Muscle layer of colon (tissue), 2 donors: Measurements from ENCODE around the gene NDUFA3.
"Not testable (repeated sequence)": the region's sequence is repeated elsewhere in the genome, so short reads cannot be mapped to it uniquely, and the experiment has no call there.

Experiments
- H3K27ac ChIP-seq: one replicate; pipeline ENCODE4 v1.7.0; 2013; ENCODE audit warnings: low read depth, mild to moderate bottlenecking, low read length, moderate library complexity
- H3K27me3 ChIP-seq, 2 donors: one replicate each; pipeline ENCODE4 v1.7.0; 2013; ENCODE audit warnings: low read length in 2 of 2, mild to moderate bottlenecking in 2 of 2; ENCODE audit not compliant: insufficient read depth in 2 of 2, control insufficient read depth in 1 of 2
- H3K36me3 ChIP-seq: one replicate; pipeline ENCODE4 v1.7.0; 2013; ENCODE audit warnings: mild to moderate bottlenecking, low read length; ENCODE audit not compliant: insufficient read depth
- H3K4me1 ChIP-seq: one replicate; pipeline ENCODE4 v1.7.0; 2013; ENCODE audit warnings: mild to moderate bottlenecking, low read length; ENCODE audit not compliant: insufficient read depth
- H3K4me3 ChIP-seq, 2 donors: one replicate each; pipeline ENCODE4 v1.7.0; 2013; ENCODE audit warnings: low read length in 2 of 2, low read depth in 1 of 2, mild to moderate bottlenecking in 1 of 2, moderate library complexity in 1 of 2
- H3K9ac ChIP-seq: one replicate; pipeline ENCODE4 v1.7.0; 2013; ENCODE audit warnings: low read length
- H3K9me3 ChIP-seq: one replicate; pipeline ENCODE4 v1.7.0; 2013; ENCODE audit warnings: mild to moderate bottlenecking, low read length
- donor health status: abdominal sarcoma.
- donor health status: Adenocarcinoma of cecum.

Gene NDUFA3

DNA sequence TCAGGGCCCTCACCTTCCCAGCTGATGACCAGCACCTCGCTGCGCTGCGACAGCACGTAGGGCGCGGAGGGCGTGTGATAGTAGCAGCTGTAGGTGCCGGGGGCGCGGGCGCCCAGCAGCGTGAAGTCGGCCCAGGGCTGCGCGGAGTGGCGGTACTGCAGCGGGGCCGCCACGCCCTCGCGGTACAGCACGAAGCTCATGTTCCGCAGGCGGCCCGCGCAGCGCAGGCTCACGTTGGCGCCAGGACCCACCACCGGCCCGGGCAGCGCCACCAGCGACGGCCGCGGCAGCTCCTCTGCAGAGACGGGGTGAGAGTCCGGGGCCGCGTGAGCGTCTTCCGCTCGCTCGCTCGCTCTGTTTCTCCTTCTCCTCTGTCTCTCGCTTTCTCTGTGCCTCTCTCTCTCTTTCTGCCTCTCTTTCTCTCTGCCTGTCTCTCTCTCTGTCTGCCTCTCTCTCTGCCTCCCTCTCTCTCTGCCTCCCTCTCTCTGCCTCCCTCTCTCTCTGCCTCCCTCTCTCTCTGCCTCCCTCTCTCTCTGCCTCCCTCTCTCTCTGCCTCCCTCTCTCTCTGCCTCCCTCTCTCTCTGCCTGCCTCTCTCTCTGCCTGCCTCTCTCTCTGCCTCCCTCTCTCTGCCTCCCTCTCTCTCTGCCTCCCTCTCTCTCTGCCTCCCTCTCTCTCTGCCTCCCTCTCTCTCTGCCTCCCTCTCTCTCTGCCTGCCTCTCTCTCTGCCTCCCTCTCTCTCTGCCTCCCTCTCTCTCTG is 6.6 kb upstream of the NDUFA3 start:
- not testable (repeated sequence) for H3K27ac ChIP-seq, H3K9ac ChIP-seq, H3K9me3 ChIP-seq, H3K4me1 ChIP-seq, H3K36me3 ChIP-seq
- Histone ChIP-seq H3K4me3 (peak overlapping the region; percentile 11 to 45), H3K27me3 (peaks cover 0 to 23% of the 10 kb centered on the region in 2 donors)

DNA sequence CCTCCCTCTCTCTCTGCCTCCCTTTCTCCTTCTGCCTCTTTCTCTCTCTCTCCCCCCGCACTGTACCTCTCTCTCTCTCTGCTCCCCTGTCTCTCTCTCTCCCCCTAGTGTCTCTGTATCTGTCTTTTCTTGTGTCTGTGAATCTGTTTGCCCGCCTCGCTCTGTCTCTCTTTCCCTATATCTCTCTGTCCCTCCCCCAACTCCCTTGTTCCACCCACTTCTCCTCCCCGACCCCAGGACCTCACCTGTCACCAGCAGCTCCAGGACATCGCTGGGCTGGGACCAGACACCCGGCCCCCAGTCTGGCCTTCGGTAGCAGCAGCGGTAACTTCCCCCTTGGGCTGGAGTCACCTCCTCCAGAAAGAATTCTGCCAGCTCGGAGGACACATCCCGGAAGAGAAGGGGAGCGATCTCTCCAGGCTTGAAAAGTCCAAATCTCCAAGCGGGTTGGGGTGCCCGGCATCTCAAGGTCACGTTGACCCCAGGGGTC is 6.0 kb upstream of the NDUFA3 start:
- Histone ChIP-seq H3K27ac (no peak overlapping the region), H3K9me3 (no peaks in the 10 kb centered on the region), H3K4me3 (peak overlapping the region in 1 of 2 donors; percentile 11), H3K36me3 (no peaks in the 10 kb centered on the region), H3K4me1 (no peaks in the 10 kb centered on the region), H3K27me3 (peaks cover 0 to 23% of the 10 kb centered on the region in 2 donors), H3K9ac (no peak overlapping the region)

DNA sequence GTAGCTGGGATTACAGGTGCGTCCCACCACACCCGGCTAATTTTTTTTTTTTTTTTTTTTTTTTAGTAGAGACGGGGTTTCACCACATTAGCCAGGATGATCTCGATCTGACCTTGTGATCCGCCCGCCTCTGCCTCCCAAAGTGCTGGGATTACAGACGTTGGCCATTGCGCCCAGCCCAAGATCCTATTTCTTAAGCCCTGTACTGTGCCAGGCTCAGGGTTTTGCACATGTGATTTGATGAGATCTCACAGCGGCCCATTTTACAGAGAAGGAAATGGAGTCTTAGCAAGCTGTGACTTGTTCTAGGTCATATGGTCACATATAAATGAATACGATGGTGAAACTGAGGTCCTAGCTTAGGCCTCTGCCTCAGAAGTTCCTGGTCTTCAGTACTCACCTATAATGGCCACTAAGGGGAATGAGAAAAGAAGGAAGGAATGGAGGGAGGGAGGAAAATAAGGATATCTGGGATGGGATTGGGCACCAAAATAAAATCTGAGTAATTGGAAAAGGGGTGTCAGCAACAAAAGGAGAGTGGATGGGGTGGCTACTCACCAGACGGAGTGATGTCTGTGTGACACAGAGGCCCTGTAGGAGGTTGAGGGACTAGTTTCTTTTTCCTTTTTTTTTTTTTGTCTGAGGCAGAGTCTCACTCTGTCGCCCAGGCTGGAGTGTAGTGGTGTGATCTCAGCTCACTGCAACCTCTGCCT is 3.3 kb upstream of the NDUFA3 start:
- Histone ChIP-seq H3K27me3 (peaks cover 0 to 23% of the 10 kb centered on the region in 2 donors), H3K4me1 (peaks cover 6% of the 10 kb centered on the region), H3K36me3 (no peaks in the 10 kb centered on the region), H3K9me3 (no peaks in the 10 kb centered on the region), H3K9ac (no peak overlapping the region), H3K4me3 (no peak overlapping the region), H3K27ac (no peak overlapping the region)

DNA sequence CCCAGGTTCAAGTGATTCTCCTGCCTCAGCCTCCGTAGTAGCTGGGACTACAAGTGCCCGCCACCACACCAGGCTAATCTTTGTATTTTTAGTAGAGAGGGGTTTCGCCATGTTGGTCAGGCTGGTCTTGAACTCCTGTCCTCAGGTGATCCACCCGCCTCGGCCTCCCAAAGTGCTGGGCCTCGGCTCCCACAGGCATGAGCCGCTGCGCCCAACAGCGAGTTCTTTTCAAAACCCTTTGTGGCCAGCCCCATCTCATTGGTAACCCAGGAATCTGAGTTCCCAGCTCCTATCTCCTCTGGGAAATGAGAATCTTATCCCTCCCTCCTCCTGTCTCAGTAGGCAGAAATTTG is 2.8 kb upstream of the NDUFA3 start:
- H3K27ac ChIP-seq, H3K36me3 ChIP-seq, H3K9ac ChIP-seq, H3K4me3 ChIP-seq, H3K9me3 ChIP-seq, H3K4me1 ChIP-seq: not testable (repeated sequence)
- H3K27me3 ChIP-seq, result peaks cover 0 to 21% of the 10 kb centered on the region in 2 donors

DNA sequence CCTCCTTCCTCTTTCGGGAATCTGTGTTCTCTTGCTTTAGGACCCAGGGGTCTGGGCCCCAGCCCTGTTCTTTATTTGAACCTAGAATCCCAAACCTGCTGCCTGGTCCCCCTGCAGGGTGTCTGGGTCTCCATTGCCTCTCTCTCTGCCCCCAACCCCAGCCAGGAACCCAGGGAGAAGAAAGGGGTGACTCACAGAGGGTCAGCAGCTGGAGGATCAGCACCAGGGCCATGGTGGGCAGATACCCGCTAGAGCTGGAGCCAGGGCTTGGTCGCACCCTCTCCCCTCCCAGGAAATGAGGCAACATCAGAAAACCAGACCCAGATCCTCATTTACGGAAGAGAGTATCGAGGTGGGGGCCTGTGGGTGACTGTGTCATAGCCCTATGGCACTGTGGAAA is 2.1 kb upstream of the NDUFA3 start, which contains the start of gene OSCAR:
Gene OSCAR, minus strand, starts transcription at position 243 of the 400 bp plus-strand sequence. Its CDS starts 11 bp downstream, at position 232.
- no peaks in the 10 kb centered on the region for H3K36me3 ChIP-seq
- H3K9me3 ChIP-seq, result no peaks in the 10 kb centered on the region
- H3K27me3 ChIP-seq, result peaks cover 0 to 14% of the 10 kb centered on the region in 2 donors
- H3K9ac ChIP-seq, result no peak within 1 kb of the TSS
- peaks cover 6% of the 10 kb centered on the region for H3K4me1 ChIP-seq
- H3K4me3 ChIP-seq, result no peak within 1 kb of the TSS
- H3K27ac ChIP-seq, result no peak within 1 kb of the TSS

DNA sequence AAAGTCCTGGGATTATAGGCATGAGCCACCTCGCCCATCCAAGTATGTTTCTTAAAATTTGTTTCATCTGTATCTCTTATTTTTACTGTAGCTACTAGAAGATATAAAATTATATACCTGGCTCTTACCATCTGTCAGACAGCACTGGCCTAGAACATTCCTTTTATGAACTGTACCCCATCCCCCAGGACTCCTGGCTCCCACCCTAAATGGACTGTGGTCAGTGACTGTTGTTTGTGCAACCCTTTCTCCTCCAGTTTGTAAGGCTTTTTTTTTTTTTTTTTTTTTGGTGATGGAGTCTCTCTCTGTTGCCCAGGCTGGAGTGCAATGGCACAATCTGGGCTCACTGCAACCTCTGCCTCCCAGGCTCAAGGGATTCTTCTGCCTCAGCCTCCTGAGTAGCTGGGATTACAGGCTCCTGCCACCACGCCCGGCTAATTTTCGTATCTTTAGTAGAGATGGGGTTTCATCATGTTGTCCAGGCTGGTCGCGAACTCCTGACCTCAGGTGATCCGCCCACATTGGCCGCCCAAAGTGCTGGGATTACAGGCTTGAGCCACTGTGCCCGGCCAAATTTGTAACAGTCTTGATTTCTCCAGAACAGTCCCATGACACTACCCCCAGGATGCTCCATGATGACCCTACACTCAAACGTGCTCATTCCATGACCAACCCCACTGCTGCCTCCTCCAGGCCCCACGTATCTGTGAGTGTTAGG is 2.5 kb downstream of the NDUFA3 start:
- H3K36me3 ChIP-seq, result peaks cover 27% of the 10 kb centered on the region
- peaks cover 6% of the 10 kb centered on the region for H3K4me1 ChIP-seq
- H3K27me3 ChIP-seq, result no peaks in the 10 kb centered on the region
- no peaks in the 10 kb centered on the region for H3K9me3 ChIP-seq
- no peak overlapping the region for H3K27ac ChIP-seq
- no peak overlapping the region for H3K9ac ChIP-seq
- no peak overlapping the region for H3K4me3 ChIP-seq

DNA sequence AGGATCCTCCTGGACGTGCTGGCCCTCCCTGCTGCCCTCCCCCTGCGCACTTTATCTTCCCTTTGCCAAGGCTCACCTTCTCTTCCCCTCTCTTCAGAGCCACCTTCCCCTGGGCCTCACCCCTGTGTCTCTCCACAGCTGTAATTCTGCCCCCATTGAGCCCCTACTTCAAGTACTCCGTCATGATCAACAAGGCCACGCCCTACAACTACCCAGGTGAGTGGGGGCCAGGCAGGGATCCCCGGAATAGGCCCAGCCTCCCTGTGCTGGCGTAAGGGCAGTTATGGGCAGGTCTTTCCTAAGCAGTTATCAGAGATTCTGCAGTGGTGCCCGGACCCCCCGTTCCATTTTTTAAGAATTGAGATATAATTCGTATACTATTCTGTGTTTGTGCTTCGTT is 3.1 kb downstream of the NDUFA3 start:
- no peak overlapping the region for H3K9ac ChIP-seq
- peaks cover 6% of the 10 kb centered on the region for H3K4me1 ChIP-seq
- no peak overlapping the region for H3K4me3 ChIP-seq
- H3K27ac ChIP-seq, result no peak overlapping the region
- no peaks in the 10 kb centered on the region for H3K27me3 ChIP-seq
- H3K36me3 ChIP-seq, result peaks cover 32% of the 10 kb centered on the region
- H3K9me3 ChIP-seq, result no peaks in the 10 kb centered on the region

DNA sequence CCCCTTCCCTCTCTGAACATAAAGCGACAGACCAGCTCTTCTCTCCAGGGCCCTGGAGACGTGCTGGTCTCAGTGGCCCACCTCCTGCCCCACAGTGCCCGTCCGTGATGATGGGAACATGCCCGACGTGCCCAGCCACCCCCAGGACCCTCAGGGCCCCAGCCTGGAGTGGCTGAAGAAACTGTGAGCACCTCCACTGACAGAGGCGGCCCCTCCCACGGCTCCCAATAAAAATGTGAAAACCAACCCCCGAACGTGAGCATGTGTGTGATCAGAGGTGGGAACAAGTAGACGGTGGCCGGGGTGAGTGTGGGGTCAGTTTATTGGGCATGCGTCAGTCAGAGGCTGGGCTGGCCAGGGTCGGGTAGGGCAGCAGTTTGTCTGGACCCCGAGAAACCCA is 4.1 kb downstream of the NDUFA3 start:
- Histone ChIP-seq H3K9me3 (no peaks in the 10 kb centered on the region), H3K36me3 (peaks cover 36% of the 10 kb centered on the region), H3K4me1 (peaks cover 6% of the 10 kb centered on the region), H3K27ac (no peak overlapping the region), H3K9ac (no peak overlapping the region), H3K4me3 (no peak overlapping the region), H3K27me3 (no peaks in the 10 kb centered on the region)

DNA sequence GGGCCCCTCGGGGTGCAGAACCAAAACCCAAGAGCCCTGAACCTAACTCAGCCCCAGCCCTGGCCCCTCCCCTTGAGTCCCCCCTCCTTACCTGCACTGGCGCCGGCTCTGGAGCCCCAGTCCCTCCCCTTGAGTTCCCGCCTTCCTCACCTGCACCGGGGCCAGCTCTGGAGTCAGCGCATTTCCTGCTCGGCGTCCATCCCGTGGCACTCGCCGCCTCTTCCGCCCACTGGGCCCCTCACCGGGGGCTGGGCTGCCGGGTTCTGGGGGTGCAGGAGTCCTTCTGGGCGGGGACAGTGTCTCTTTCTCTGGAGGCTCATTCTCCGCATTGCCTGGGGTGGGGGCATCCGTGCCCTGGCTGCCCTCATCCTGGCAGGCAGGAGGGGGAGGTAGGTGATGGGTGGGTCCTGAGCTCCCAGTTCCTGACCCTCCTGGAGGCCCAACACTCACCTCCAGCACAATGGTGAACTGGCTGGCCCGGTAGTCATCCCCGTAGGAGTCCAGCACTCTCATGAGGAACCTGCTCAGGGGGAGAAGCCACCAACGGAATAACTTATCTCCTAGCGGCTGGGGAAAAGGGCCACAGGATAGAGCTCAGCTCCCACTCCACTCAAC is 5.3 kb downstream of the NDUFA3 start:
- Histone ChIP-seq H3K27me3 (no peaks in the 10 kb centered on the region), H3K4me1 (no peaks in the 10 kb centered on the region), H3K9me3 (no peaks in the 10 kb centered on the region), H3K4me3 (no peak overlapping the region), H3K27ac (no peak overlapping the region), H3K9ac (no peak overlapping the region), H3K36me3 (peaks cover 36% of the 10 kb centered on the region)

DNA sequence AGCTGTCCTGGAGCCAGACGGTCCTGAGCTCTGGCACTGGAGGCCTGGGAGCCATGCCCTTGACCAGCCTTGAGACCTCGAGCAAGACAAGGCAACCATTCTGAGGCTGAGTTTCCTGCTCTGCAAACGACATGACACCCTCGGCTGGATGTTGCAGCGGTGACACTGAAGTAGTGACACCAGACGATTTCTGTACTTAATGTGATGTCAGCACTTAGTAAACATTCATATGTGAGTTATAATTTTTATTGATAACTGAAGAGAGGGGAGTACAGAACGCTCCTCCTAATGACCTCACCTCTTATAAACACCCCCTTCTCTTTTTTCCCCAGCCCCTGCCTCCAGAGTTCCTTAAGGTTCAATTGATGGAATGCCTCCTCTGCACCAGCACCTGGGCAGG is 5.8 kb downstream of the NDUFA3 start:
- H3K36me3 ChIP-seq, result peaks cover 36% of the 10 kb centered on the region
- H3K4me3 ChIP-seq, result no peak overlapping the region
- no peaks in the 10 kb centered on the region for H3K9me3 ChIP-seq
- no peak overlapping the region for H3K9ac ChIP-seq
- no peak overlapping the region for H3K27ac ChIP-seq
- H3K4me1 ChIP-seq, result no peaks in the 10 kb centered on the region
- H3K27me3 ChIP-seq, result no peaks in the 10 kb centered on the region

DNA sequence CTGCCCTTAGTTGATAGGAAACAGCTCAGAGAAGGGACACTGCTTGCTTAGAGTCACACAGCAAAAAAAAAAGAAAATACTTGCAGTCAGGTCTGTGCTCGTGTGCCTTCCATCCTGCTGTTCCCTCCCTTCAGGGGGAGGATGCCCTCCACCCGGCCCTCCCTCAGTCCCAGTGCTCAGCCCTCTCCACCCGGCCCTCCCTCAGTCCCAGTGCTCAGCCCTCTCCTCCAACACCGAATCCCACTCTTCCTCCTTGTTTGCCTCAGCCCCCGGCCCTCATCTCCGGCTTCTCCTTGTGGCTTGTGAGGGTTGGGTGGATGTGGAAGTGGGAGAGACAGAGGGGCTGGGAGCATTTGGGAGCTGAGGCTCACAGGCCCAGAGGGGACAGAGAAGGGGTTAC is 7.0 kb downstream of the NDUFA3 start:
- Histone ChIP-seq H3K9me3 (no peaks in the 10 kb centered on the region), H3K27ac (no peak overlapping the region), H3K9ac (no peak overlapping the region), H3K4me3 (no peak overlapping the region), H3K36me3 (peaks cover 36% of the 10 kb centered on the region), H3K27me3 (no peaks in the 10 kb centered on the region), H3K4me1 (peaks cover 9% of the 10 kb centered on the region)
